ENCODE results near the gene MEIOSIN. TPM values are rescaled to one million over a fixed set of nuclear protein-coding genes. Genes with fewer than 3 reads are reported as not detected.

Gene MEIOSIN
- total and polyA plus RNA-seq, 9 of the 15 experiments (the other 6 are each of a cell fraction or from before 2014, with no cell fraction given): 0.06 to 2.0 (median 0.76) TPM

DNA sequence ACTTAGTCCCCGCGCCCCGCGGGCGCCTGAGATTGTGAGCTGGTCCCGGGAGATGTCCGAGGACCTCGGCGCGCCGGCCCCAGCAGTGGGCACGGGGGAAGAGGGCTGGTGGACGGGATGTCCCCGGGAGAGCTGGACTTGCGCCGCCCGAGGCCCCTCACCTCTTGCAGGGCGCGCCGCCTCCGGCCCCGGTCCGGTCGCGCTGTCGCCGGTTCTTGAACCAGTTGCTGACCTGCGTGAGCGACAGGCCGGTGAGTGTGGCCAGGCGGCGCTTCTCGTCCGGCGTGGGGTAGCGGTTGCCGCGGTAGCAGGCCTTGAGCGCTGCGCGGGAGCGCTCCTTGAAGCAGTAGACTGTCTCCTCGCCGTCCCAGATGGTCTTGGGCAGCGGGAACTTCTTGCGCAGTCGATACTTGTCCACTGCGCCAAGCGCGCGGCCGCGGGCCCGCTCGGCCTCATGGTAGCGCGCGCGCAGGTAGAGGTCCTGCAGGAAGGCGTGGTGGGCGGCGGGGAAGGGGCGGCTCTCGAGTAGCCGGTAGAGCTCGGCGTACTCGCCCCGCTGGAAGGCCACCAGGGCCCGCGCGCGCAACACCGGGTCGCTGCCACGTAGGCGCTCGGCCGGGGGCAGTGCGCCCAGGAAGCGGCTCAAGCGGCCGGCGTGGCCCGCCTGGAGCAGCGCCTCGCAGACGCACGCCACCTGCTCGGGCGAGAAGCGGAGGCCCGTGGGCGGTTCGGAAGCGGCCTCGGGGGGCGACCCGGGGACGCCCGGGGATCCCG lies 34.8 kb downstream of the MEIOSIN start (continued):
- TF ChIP-seq RFX5 (IDR thresholded peaks at IDR 0.05; ENCODE audit: low read depth, low read length) (no peak), NRF1 (conservative IDR thresholded peaks at IDR 0.05 in 1 of 2, IDR thresholded peaks at IDR 0.05 in 1 of 2) (peak; percentile 83 to 86), ZMIZ1 (IDR thresholded peaks at IDR 0.05; ENCODE audit: low read depth in 2 of 2, low read length in 2 of 2) (no peak), SP2 (IDR thresholded peaks at IDR 0.05; ENCODE audit: extremely low read depth, low read depth, low read length, poor library complexity, severe bottlenecking) (no peak), RAD51 (IDR thresholded peaks at IDR 0.05; ENCODE audit: borderline replicate concordance, low read depth) (no peak), NCOA6 (IDR thresholded peaks at IDR 0.05) (no peak), ZNF764 (CRISPR knock-in tag; IDR thresholded peaks at IDR 0.05; ENCODE audit: low read depth) (no peak), KLF13 (tag; IDR thresholded peaks at IDR 0.05; ENCODE audit: borderline replicate concordance, low read depth) (no peak), SMARCA5 (IDR thresholded peaks at IDR 0.05) (no peak), RBM39 (optimal IDR thresholded peaks at IDR 0.05; ENCODE audit: low read depth, low read length) (no peak), ADNP (tag; IDR thresholded peaks at IDR 0.05) (no peak), NR0B1 (IDR thresholded peaks at IDR 0.05; ENCODE audit: partially characterized antibody) (no peak), KAT2B (IDR thresholded peaks at IDR 0.05; ENCODE audit: low read depth, low read length) (no peak), FOXP1 (CRISPR knock-in tag; IDR thresholded peaks at IDR 0.05) (peak; percentile 21; the same call in 1 of the 2 replicates), CREB3L1 (IDR thresholded peaks at IDR 0.05; ENCODE audit: borderline replicate concordance, low read depth) (peak; percentile 97), PRPF4 (IDR thresholded peaks at IDR 0.05; ENCODE audit: insufficient read depth, low read depth, low read length, poor library complexity, severe bottlenecking) (peak; percentile 16)
